HG02885 (cell line): ENCODE results near the gene ERP44.

Experiments
- ATAC-seq: cut with Tn5 transposase; IDR thresholded peaks from one replicate; pipeline ENCODE4 v1.9.1; 2021; ENCODE audit warnings: mild to moderate bottlenecking; ENCODE audit not compliant: unreplicated experiment, poor library complexity

The ERP44 gene

GRCh38 chr9:99962680-99963261, 136.0 kb downstream of the ERP44 start:
- no peak for ATAC-seq

DNA sequence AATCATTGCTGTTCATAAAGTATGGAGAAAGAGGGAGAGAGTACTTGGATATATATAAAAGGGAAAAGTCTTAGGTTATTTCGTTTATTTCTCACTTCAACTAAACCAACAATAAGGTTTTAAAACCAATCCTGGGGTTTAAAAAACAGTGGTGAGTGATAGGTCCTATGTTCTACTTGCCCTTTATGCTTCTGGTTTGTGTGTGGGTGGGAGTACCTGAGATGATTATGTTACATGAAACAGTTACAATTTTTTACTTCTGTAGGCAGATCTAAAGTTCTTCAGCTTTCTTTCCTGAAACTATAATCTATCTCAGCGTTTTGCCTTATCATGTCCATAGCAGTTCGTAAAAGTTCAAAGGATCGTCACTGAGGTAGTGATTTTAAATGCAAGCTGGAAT, 143.2 kb downstream of the ERP44 start:
- no peak for ATAC-seq

- no peak for ATAC-seq
These were observed 144.0 kb downstream of the ERP44 start for GRCh38 chr9:99954819-99955218.

GRCh38 chr9:99953861-99954507, 144.8 kb downstream of the ERP44 start:
- no peak for ATAC-seq

GRCh38 chr9:99948896-99949295, 149.9 kb downstream of the ERP44 start:
- ATAC-seq = no peak

GRCh38 chr9:99948482-99948881, 150.3 kb downstream of the ERP44 start:
- ATAC-seq = no peak

DNA sequence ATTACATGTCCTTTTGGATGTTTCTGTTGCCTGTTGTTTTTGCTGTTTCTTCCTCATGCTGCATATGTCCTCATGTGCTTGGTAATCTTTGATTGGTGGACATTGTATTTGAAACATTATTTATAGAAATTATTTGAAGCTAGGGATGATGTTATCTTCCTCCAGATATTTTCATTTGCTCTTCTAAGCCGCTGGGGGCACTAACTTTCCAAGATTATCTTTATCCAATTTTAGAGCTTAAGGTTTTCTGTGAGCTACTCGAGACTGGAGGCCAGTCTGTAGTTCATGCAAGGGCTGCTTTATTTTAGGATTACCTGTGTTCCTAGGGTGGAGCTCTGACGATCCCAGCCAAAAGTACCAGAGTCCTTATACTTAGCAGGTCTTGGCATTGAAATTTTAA, 151.4 kb downstream of the ERP44 start:
- ATAC-seq = no peak

GRCh38 chr9:99936947-99937587, 161.7 kb downstream of the ERP44 start:
- no peak for ATAC-seq

GRCh38 chr9:99931155-99931840, 167.5 kb downstream of the ERP44 start:
- ATAC-seq = no peak

GRCh38 chr9:99929652-99930051, 169.1 kb downstream of the ERP44 start:
- no peak for ATAC-seq
